ENCODE data around the gene VCAN. TPM values are rescaled to one million over a fixed set of nuclear protein-coding genes. Genes with fewer than 3 reads are reported as not detected.
A peak's percentile ranks its signal among the peaks of the same experiment; 100 is the strongest.

Gene VCAN
- total RNA-seq, 2 donors from 2014 or later: 0.14 to 0.51 TPM

DNA sequence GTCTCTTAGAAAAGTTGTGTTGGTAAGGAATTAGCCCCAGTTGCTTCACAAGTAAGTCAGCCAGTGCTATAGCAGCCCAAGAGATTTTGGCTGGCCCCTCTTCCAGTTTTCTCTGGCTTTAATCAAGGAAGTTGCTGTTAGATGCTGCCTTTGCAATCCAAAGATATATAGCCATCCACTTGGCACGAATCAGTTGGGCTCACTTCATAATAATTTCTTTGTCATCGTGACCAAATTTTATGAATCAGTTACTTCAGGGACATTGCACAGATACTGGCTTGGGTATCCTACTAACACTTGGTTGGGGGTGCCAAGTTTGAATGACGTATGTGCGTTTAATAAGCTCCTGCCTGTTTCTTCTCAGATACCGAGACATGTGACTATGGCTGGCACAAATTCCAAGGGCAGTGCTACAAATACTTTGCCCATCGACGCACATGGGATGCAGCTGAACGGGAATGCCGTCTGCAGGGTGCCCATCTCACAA is 81.5 kb downstream of the VCAN start:
- ATAC-seq (replicated peaks in 1 of 2) (no peak), DNase-seq (no peak)
- no peaks in the 10 kb centered on the region for H3K36me3 Mint-ChIP-seq (ENCODE audit: insufficient read depth in 2 of 2)
- H3K4me3 Mint-ChIP-seq: no peak overlapping the region
- no peaks in the 10 kb centered on the region for H3K9me3 Mint-ChIP-seq
- no peaks in the 10 kb centered on the region for H3K27me3 Mint-ChIP-seq (ENCODE audit: low read depth)
- no peaks in the 10 kb centered on the region for H3K4me1 Mint-ChIP-seq (ENCODE audit: low read depth)
- no peak overlapping the region for H3K27ac Mint-ChIP-seq

DNA sequence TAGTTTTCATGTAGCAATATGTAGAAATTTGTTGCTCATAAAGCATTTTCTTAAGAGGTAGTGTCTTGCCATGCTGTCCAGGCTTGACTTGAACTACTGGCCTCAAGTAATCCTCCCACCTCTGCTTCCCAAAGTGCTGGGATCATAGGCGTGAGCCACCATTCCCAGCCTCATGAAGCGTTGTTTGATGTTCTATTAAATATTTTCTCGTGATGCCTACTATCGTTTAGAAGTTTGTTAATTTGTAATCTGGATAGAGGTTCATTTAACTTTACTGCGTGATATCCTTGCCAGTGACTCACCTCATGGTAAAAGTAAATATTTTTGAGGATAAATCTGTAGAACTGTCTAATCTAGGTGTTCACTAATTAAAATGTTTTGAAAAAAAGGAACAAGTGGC is 82.6 kb downstream of the VCAN start:
- Mint-ChIP-seq H3K4me3 (no peak overlapping the region), H3K9me3 (no peaks in the 10 kb centered on the region), H3K27ac (no peak overlapping the region), H3K27me3 (ENCODE audit: low read depth) (no peaks in the 10 kb centered on the region), H3K36me3 (ENCODE audit: insufficient read depth in 2 of 2) (no peaks in the 10 kb centered on the region), H3K4me1 (ENCODE audit: low read depth) (no peaks in the 10 kb centered on the region)
- ATAC-seq (replicated peaks in 1 of 2) (no peak), DNase-seq (no peak)

DNA sequence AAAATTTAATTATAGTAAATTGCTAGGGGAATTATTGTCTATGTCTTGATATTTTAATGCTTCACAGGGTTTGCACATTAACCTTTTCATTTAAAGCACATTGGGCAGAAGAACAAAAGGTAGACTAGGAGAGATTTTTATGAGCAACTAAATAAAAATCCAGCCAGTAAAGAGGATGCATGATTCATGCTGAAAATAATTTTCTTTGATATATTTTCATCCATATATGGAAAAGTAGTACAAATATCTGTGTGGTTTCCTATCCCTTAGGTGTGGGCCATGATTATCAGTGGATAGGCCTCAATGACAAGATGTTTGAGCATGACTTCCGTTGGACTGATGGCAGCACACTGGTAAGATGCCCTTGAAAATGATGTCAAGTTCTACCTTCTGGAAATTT is 83.1 kb downstream of the VCAN start:
- Mint-ChIP-seq H3K36me3 (ENCODE audit: insufficient read depth in 2 of 2) (no peaks in the 10 kb centered on the region), H3K4me1 (ENCODE audit: low read depth) (no peaks in the 10 kb centered on the region), H3K27ac (no peak overlapping the region), H3K27me3 (ENCODE audit: low read depth) (no peaks in the 10 kb centered on the region), H3K4me3 (no peak overlapping the region), H3K9me3 (no peaks in the 10 kb centered on the region)
- no peak for DNase-seq
- ATAC-seq (replicated peaks in 1 of 2): no peak

DNA sequence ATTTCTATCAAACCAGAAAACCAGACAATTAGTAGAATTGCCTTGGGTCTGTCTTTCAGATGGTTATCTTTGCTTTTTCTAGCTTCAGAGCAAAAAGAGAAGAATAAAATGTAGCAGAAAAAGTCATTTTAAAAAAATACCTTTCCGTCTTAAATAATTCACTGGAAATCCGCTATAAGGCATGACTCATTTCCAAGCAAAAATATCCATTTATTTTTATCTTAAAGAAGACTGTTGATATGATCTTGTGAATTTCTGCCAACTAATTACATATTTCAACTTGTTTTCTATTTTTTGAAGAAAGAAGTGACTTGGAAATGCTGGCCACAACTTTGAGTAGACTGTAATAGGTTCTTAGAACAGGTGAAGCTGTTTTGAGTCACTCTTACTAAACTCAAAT is 83.7 kb downstream of the VCAN start:
- Mint-ChIP-seq H3K4me1 (ENCODE audit: low read depth) (no peaks in the 10 kb centered on the region), H3K9me3 (no peaks in the 10 kb centered on the region), H3K27me3 (ENCODE audit: low read depth) (no peaks in the 10 kb centered on the region), H3K4me3 (no peak overlapping the region), H3K27ac (no peak overlapping the region), H3K36me3 (ENCODE audit: insufficient read depth in 2 of 2) (no peaks in the 10 kb centered on the region)
- ATAC-seq (replicated peaks in 1 of 2): no peak
- no peak for DNase-seq

DNA sequence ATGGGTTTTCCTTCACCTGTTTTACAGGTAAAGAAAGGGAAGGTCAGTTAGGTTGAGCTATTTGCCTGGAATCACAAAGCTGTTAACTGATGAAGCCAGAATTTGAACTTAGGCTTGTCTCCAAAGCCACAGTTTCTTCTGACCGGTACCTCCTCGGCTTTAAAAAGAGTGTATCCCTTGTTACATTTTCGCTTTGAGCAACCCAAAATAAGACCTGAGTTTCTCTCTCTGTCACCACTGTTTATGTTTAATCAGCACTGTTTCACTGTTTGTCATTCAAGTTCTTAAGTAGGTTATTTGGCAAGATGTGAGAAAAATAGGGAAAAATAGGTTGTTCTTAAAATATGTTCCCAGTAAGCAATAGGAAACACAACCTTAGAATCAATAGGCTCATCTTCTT is 84.6 kb downstream of the VCAN start:
- Mint-ChIP-seq H3K4me1 (ENCODE audit: low read depth) (no peaks in the 10 kb centered on the region), H3K27me3 (ENCODE audit: low read depth) (no peaks in the 10 kb centered on the region), H3K4me3 (no peak overlapping the region), H3K27ac (no peak overlapping the region), H3K9me3 (no peaks in the 10 kb centered on the region), H3K36me3 (ENCODE audit: insufficient read depth in 2 of 2) (no peaks in the 10 kb centered on the region)
- ATAC-seq (replicated peaks in 1 of 2) (peak in 1 of 2 donors; percentile 64), DNase-seq (no peak)

DNA sequence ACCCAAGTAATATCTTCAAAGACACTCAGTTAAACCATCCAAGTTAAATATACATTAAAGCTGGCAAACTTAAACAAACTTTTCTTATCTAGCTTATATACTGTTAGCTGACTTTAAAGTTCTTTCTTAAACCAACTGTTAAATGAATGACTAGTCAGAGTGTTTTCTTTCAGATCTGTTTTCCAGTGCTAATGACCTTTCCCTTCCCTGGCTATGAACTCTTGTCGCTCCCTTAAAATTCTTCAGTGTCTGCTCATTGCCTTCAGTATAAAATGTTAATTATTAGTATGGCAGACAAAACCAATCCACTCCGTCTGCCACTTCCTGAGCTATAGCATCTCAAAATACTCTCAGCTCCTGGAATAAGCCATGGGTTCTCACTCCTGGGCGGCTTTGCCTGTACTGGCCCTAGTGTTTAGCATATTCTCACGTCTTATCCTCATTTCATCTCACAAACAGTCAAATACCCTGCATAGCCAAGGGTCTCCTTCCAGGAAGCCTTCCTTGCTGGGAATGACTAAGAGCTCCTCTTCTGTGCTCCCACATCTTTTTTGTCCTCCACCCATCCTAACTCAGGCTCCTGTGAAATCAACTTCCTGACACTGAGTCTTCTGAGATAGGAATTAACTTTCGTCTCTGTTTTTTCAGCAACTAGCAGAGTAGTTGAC is 87.7 kb downstream of the VCAN start:
- H3K4me3 Mint-ChIP-seq: no peak overlapping the region
- H3K36me3 Mint-ChIP-seq (ENCODE audit: insufficient read depth in 2 of 2): no peaks in the 10 kb centered on the region
- no peaks in the 10 kb centered on the region for H3K4me1 Mint-ChIP-seq (ENCODE audit: low read depth)
- no peak for ATAC-seq (replicated peaks in 1 of 2)
- no peak for DNase-seq
- H3K27me3 Mint-ChIP-seq (ENCODE audit: low read depth): peaks cover 16% of the 10 kb centered on the region
- no peaks in the 10 kb centered on the region for H3K9me3 Mint-ChIP-seq
- no peak overlapping the region for H3K27ac Mint-ChIP-seq

DNA sequence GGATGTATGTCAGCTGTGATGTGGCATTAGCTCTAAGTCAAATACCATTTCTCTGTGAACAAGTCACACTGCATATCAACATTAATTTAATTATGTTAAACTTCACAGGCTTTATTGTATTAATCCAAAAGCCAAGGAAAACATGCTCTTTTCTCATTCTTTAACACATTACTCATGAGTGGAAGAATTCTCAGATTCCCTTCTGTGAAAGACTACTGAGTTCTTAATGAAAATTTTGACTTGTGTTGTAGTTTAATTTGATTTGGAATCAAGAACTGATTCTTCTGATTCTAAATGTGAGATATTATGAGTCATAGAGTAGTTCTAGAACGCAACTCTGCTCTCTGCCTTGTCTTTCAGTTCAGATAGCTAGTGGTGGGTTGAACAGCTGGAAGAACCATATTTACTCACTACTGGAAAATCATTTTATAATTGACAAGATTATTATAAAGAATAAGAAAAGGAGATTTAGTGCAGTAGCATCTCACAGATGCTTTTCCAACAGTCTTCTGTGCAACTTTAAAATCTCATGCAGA is 90.6 kb downstream of the VCAN start:
- Mint-ChIP-seq H3K4me1 (ENCODE audit: low read depth) (no peaks in the 10 kb centered on the region), H3K4me3 (no peak overlapping the region), H3K36me3 (ENCODE audit: insufficient read depth in 2 of 2) (no peaks in the 10 kb centered on the region), H3K27ac (no peak overlapping the region), H3K9me3 (no peaks in the 10 kb centered on the region), H3K27me3 (ENCODE audit: low read depth) (peaks cover 27% of the 10 kb centered on the region)
- DNase-seq (no peak), ATAC-seq (replicated peaks in 1 of 2) (no peak)

DNA sequence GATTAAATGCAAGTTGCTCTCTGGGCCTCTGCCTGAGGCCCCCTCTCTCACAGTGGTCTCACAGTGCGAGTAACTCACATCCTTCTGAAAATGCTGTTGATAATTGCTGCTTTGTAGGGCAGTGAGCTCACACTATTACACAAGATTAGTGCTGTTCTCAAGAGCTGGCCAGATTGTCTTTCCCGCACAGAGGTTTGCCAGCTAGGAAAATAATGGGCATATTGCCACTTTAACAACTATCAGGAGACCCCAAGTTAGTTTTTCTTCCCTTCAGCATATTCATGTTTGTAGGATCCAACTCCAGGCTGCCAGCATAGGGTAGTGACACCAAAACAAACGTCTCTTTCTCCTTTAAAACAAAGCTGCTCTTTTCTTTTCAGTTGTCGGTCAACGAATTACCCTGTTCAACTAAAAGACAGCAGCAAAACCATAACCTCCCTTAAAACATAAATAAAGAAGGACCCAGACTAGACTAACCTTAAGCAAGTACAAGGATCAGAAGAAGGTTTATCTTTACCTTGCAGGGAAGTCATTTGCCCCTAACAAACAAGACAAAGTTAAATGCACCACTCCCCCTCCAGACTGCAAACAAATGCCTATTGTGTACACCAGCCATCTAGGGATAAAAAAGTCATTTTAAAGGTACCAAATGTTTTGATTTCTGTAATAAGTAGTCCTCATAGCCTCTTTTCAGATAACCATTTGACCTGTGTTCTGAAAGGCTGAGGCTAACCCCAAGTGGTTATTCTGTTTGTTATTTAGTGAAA is 91.4 kb downstream of the VCAN start:
- DNase-seq: no peak
- no peak for ATAC-seq (replicated peaks in 1 of 2)
- no peaks in the 10 kb centered on the region for H3K9me3 Mint-ChIP-seq
- no peak overlapping the region for H3K4me3 Mint-ChIP-seq
- peaks cover 27% of the 10 kb centered on the region for H3K27me3 Mint-ChIP-seq (ENCODE audit: low read depth)
- no peak overlapping the region for H3K27ac Mint-ChIP-seq
- no peaks in the 10 kb centered on the region for H3K36me3 Mint-ChIP-seq (ENCODE audit: insufficient read depth in 2 of 2)
- no peaks in the 10 kb centered on the region for H3K4me1 Mint-ChIP-seq (ENCODE audit: low read depth)

DNA sequence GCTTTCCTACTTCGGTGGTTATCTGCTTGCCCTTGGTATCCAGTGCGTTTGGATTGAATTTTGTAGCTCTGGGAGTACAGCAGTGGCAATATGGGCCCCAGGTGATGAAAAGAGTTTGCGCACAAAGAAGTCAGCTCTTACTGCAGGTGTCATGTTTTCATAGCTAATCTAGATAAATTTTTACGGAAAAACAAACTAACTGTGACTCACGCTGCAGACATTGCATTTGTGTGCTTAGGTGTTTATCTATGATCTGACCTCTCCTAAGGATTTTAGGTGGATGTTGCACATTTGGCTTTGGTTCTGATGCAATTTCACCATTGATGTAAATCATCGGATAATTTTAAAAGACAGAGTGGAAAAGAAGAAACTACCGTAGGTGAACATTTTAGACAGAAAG is 92.1 kb downstream of the VCAN start:
- no peak for DNase-seq
- Mint-ChIP-seq H3K36me3 (ENCODE audit: insufficient read depth in 2 of 2) (no peaks in the 10 kb centered on the region), H3K4me3 (no peak overlapping the region), H3K27ac (no peak overlapping the region), H3K4me1 (ENCODE audit: low read depth) (no peaks in the 10 kb centered on the region), H3K27me3 (ENCODE audit: low read depth) (peaks cover 27% of the 10 kb centered on the region), H3K9me3 (no peaks in the 10 kb centered on the region)
- ATAC-seq (replicated peaks in 1 of 2): no peak

DNA sequence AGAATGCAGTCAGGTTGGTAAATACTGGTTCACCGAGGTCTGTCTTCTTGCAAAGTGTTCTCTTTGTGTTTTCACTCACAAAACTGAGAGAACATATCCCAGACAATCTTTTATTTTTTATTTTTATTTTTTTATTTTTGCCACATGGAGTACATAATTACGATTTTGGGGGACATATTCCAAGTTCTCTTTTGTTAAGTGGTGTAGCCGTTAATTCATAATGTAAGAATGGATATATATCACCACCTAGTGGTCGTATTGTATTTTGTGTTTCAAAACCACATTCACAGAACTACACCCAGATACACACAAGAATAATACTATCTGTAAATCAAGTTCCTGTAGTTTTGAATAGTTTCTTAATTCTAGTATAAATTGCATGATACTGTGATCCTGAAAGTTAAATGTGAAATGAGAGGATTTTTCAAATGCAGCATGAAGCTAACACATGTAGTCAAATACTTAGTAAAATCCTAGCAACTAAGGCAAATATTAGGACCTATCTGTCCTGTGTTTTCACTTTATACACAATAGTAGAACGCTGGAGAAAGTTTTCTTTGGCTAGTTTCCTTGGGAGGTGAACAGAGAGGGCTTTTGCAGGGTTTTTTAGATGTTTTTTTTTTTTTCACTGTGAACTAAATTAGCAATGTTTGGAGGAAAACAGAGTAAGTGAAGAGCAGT is 92.7 kb downstream of the VCAN start:
- no peaks in the 10 kb centered on the region for H3K9me3 Mint-ChIP-seq
- no peak overlapping the region for H3K4me3 Mint-ChIP-seq
- peaks cover 27% of the 10 kb centered on the region for H3K27me3 Mint-ChIP-seq (ENCODE audit: low read depth)
- no peak overlapping the region for H3K27ac Mint-ChIP-seq
- H3K36me3 Mint-ChIP-seq (ENCODE audit: insufficient read depth in 2 of 2): no peaks in the 10 kb centered on the region
- DNase-seq (no peak), ATAC-seq (replicated peaks in 1 of 2) (no peak)
- no peaks in the 10 kb centered on the region for H3K4me1 Mint-ChIP-seq (ENCODE audit: low read depth)

DNA sequence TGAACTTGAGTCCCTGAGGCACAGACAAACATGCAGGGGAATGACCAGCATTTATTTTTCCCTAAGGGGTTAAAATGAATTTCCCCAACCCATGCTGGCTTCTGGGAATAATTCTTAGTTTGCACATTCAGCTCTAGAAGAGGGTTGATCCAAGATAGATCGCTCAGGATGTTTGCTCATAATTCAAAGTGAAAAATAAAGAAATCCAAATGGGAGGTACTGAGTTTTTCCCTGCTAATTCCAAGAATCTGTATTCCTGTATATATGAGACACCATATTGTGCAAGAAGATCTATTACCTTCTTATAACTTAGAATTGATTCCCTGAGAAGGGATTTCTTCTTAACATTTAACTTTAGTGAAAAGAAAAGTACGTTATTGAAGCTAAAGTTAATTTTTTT is 96.2 kb downstream of the VCAN start:
- H3K9me3 Mint-ChIP-seq: no peaks in the 10 kb centered on the region
- no peak overlapping the region for H3K4me3 Mint-ChIP-seq
- peaks cover 33% of the 10 kb centered on the region for H3K27me3 Mint-ChIP-seq (ENCODE audit: low read depth)
- no peak for ATAC-seq (replicated peaks in 1 of 2)
- H3K36me3 Mint-ChIP-seq (ENCODE audit: insufficient read depth in 2 of 2): no peaks in the 10 kb centered on the region
- DNase-seq: no peak
- H3K4me1 Mint-ChIP-seq (ENCODE audit: low read depth): no peaks in the 10 kb centered on the region
- no peak overlapping the region for H3K27ac Mint-ChIP-seq

DNA sequence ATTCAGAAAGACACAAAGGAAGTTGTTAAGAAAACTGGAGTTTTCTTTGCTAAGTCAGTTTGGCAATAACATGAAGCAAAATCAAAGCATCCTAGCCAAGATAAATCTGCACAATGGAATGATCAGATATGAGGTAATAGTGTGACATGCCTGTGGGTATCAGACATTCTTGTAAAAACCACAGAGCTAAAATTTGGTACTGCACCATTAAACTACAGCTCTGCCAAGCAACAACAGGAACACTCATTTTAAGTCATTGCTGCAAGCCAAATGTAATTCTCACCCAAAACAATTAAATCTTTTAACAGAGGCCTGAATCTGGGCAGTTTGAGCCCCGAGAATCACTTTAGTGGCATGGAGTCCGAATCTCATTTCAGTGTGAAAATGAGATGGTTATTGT is 96.6 kb downstream of the VCAN start:
- Mint-ChIP-seq H3K27me3 (ENCODE audit: low read depth) (peaks cover 29% of the 10 kb centered on the region), H3K27ac (no peak overlapping the region), H3K9me3 (no peaks in the 10 kb centered on the region), H3K36me3 (ENCODE audit: insufficient read depth in 2 of 2) (no peaks in the 10 kb centered on the region), H3K4me1 (ENCODE audit: low read depth) (no peaks in the 10 kb centered on the region), H3K4me3 (no peak overlapping the region)
- DNase-seq (no peak), ATAC-seq (replicated peaks in 1 of 2) (no peak)

DNA sequence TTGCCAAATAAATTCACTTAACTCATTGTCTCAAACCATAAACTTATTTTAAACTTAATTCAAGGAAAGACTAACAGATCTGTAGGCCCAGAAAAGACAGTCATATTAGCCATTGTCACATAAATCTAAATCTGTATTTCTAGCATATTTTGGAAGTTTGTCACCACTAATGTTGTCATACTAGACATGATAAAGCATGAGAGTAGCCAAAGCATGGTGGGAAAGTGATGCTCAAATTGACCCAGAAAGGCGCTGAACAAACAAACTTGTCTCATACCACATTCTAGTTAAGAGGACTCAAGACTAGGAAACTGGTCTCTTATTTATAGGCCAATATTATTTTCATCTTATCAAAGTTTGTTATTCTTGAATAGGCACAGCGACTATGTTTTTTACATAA is 99.4 kb downstream of the VCAN start:
- H3K4me3 Mint-ChIP-seq: no peak overlapping the region
- DNase-seq: no peak
- no peaks in the 10 kb centered on the region for H3K4me1 Mint-ChIP-seq (ENCODE audit: low read depth)
- H3K9me3 Mint-ChIP-seq: no peaks in the 10 kb centered on the region
- H3K36me3 Mint-ChIP-seq (ENCODE audit: insufficient read depth in 2 of 2): no peaks in the 10 kb centered on the region
- ATAC-seq (replicated peaks in 1 of 2): no peak
- no peak overlapping the region for H3K27ac Mint-ChIP-seq
- peaks cover 8% of the 10 kb centered on the region for H3K27me3 Mint-ChIP-seq (ENCODE audit: low read depth)

Measured in activated T-cell treated with anti-CD3 and anti-CD28 coated beads, Interleukin-2, amount 50 U/mL, for 72 hours (primary cell).